GM18517 (cell line): ENCODE data around the gene LYPD3.
A peak's percentile ranks its signal among the peaks of the same experiment; 100 is the strongest.
"Not testable (repeated sequence)": the region's sequence is repeated elsewhere in the genome, so short reads cannot be mapped to it uniquely, and the experiment has no call there.

ENCODE experiments used
- ATAC-seq: cut with Tn5 transposase; IDR thresholded peaks from one replicate; pipeline ENCODE4 v1.9.1; 2021; ENCODE audit warnings: mild to moderate bottlenecking, moderate library complexity; ENCODE audit not compliant: unreplicated experiment

The LYPD3 gene

DNA sequence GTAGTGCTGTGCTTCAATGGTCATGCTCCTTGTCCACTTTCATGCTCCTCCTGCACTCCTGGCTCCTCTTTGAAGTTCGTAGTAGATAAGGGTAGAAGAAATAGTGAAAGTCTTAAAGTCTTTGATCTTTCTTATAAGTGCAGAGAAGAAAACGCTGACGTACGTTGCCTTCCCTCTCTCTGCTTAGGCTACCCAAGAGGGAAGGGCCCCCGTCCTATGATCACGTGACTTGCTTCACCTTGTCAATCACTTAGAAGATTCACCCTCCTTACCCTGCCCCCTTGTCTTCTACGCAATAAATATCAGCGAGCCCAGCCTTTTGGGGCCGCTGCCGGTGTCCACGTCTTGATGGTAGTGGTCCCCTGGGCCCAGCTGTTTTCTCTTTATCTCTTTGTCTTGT, 28.1 kb downstream of the LYPD3 start:
- ATAC-seq = not testable (repeated sequence)

DNA sequence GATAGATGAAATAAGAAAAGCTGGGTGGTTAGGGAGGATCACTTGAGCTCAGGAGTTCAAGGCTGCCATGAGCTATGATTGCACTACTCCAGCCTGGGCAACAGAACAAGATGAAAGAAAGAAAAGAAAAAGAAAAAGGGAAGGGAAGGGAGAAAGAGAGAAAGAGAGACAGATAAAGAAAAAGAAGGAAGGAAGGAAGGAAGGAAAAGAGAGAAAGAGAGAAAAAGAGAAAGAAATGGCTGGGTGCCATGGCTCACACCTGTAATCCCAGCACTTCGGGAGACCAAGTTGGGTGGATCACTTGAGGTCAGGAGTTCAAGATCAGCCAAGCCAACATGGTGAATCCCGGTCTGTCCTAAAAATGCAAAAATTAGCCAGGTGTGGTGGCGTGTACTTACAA, 29.6 kb downstream of the LYPD3 start:
- no peak for ATAC-seq

DNA sequence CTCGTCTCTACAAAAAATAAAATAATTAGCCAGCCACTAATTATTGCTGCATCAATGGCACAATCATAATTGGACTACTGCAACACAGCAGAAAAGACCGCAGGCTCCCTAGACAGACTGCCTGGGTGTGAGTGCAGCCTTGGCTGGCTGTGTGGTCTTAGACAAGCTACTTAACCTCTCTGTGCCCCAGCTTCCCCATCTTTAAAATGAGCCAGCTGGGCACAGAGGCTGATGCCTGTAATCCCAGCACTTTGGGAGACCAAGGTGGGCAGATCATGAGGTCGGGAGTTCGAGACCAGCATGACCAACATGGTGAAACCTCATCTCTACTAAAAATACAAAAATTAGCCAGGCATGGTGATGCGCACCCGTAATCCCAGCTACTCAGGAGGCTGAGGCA, 31.7 kb downstream of the LYPD3 start:
- ATAC-seq = no peak

DNA sequence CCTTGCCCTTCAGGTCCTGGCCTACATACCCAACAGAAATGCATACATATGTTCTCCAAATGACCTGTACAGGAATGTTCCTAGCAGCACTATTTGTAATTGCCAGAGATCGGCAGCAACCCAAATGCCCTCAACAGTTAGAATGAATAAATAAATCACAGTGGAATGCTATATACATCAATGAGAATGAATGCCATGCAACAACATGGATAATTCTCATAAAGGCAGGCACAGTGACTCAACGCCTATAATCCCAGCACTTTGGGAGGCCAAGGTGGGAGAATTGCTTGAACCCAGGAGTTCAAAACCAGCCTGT, 32.1 kb downstream of the LYPD3 start:
- no peak for ATAC-seq

DNA sequence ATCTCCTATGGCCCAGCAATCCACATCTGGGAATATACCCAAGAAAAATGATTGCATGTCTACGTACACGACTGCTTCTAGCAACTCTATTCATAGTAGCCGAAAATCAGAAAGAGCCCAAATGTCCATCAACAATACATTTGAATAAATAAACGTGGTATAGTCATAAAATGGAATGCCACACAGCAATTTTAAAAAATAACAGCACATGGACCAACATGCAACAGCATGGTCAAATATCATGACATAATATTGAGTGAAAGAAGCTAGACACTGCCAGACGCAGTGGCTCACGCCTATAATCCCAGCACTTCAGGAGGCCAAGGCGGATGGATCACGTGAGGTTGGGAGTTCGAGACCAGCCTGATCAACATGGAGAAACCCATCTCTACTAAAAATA, 34.4 kb downstream of the LYPD3 start:
- no peak for ATAC-seq

DNA sequence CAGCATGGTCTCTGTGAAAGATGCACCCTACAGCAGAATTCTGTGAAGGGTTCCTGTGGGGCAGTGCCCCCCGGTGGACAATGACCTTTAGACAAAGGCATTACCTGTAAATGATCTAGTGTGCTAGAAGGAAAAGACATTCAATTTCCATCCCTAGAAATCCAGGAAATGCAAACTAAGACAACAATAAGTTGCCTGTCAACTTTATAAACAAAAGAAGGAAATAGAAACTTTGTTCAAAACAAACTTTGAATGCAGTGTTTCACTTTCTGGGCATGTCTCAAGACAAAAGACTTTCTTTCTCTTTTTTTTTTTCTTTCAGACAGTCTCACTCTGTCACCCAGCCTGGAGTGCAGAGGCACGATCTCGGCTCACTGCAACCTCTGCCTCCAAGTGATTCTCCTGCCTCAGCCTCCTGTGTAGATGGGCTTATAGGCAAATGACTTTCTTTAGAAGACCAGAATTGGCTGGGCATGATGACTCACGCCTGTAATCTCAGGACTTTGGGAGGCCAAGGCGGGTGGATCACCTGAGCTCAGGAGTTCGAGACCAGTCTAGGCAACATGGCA, 35.2 kb downstream of the LYPD3 start:
- peak; percentile 82 for ATAC-seq

DNA sequence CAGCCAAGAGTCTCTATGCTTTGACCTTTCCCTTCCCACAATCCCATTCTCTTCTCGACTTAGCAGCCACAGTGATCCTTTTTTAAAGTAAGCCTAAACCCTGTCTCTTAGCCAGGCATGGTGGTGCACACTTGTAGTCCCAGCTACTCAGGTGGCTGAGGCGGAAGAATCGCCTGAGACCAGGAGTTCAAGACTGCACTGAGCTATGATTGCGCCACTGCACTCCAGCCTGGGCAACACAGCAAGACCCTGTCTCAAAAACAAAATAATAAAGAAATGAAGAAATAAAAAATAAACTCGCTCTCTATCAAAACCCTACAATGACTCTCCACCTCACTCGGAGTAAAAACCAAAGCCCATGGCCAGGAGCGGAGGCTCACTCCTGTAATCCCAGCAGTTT, 36.0 kb downstream of the LYPD3 start:
- no peak for ATAC-seq

DNA sequence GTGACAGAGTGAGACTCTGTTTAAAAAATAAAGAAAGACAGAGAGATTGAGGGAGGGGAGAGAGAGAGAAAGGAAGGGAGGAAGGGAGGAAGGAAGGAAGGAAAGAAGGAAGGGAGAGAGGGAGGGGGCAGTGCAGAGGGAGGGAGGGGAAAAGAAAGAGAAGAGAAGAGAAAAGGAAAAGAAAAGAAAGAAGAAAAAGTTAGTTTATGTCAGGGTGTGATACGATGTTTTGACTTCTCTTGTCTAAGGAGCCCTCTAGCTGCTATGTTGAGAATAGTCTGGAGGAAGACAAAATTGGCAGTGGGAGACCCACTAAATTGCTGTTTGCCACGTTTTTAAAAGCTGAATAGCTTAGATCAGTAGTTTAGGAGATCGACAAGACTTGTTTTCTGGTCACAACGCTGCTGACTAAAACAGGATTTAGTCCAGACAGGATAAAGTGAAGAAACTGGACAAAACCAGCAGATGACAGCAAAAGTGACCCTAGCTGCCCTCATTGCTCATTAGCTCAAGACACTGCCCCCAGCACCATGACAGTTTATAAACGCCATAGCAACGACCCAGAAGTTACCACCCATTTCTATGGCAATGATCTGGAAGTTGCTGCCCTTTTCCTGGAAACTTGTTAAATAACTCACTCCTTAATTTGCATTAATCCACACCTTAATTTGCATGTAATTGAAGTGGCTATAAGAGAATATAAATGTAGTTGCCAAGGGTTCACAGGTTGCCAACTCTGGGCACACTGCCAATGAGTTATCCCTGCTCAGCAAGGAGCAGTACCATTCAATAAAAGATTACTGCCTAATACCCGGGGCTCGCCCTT, 39.6 kb downstream of the LYPD3 start:
- no peak for ATAC-seq

DNA sequence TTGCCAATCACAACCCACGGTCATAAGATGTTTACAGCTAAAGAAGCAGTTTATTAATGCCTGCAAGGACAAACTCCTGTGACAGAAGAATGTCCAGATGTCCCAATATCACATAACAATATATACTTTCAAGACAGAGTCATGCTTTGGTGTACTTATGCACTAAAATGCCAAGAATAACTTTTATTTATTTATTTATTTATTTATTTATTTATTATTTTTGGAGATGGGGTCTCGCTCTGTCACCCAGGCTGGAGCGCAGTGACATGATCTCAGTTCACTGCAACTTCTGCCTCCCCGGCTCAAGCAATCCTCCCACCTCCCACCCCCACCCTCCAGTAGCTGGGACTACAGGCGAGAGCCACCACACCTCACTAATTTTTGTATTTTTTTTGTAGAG, 41.6 kb downstream of the LYPD3 start:
- no peak for ATAC-seq

DNA sequence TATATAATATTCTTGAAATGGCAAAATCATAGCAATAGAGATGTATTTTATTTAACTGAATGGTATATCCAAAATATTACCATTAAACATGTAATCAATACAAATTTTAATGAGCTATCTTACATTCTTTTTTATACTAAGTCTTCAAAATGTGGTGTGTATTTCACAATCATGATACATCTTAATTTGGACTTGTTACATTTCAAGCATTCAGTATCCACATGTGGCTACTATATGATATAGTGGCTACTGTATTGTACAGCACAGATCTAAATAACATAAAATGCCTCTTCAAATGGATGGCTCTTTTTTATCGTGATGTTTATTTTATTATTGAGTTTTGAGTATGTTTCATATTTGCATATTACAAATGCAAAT, 42.7 kb downstream of the LYPD3 start:
- no peak for ATAC-seq

DNA sequence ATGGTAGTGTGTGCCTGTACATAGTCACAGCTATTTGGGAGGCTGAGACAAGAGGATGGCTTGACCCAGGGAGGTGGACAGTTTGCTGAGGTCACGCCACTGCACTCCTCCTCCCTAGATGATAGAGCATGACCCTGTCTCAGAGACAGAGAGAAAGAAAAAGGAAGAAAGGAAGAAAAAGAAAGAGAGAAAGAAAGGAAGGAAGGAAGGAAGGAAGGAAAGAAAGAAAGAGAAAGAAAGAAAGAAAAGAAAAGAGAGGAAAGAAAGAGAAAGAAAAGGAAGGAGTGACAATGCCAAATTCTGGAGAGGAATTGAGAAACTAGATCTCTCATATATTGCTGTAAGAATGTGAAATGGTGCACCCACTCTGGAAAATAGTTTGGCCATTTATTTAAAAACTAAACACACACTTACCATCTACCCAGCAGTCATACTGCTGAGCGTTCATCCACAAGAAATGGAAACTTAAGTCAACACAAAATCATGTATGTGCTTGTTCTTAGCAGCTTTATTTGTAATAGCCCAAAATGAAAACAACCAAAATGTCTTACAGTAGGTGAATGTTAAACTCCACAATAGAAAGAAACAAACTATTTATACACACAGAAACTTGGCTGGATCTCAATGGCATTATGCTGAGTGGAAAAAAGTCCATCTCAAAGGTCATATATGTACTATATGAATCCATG, 43.3 kb downstream of the LYPD3 start:
- no peak for ATAC-seq

DNA sequence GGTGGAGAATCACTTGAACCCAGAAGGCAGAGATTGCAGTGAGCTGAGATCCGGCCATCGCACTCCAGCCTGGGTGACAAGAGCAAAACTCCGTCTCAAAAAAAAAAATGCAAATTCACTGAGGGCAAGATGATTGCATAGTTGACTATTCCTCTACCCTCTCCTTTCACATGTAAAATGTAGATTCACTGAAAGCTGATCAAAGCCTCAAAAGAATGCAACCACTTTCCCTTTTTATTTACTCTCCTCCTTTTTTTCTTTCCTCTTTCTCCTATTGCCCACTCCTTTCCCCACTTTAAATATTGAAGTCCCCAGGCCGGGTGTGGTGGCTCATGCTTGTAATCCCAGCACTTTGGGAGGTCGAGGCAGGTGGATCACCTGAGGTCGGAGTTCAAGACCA, 44.5 kb downstream of the LYPD3 start:
- ATAC-seq = no peak

DNA sequence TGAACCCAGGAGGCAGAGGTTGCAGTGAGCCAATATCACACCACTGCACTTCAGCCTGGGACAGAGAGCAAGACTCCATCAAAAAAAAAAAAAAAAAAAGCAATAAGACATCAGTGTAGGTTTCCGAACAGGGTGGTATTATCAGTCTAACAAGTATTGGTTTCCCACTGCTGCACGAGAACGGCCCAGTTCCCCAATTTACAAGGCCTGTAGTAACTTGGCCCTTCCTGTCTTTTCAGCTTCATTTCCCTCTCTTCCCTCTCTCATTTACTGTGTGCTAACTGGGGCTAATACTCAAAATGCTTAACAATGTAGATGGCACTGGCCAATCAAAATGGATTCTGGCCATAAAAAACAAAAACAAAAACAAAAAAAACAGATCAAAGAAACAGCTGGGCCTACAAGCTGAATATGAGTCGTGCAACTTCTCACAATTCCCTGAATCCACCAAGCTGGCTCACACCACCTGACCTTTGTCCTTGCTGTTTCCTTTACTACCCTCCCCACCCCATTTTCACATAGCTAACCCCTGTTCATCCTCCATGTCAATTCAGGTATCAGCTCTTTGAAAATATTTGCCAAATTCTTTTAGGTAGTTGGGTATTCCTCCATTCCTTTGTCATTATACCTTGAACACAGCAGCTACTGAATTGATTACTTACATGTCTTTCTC, 48.3 kb downstream of the LYPD3 start:
- ATAC-seq = no peak

DNA sequence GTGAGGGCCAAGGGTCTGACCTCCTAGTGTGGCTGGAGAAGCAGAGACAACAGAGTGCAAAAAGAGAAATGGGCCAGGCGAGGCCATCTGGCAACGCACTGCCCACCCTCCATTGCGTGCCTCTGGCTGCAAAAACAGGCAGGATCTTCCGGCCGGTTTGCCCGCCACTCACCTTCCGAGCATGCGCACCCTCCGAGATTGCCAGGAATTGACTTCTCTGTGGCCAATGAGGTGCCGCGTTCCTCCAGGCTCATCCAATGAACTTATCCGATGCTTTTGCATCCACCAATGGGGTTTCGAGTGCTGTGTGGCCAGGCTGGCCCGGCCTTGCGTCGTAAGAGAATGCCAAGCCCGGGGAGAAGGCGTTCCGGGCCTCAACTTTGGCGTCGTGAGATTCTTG, 50.9 kb downstream of the LYPD3 start, which contains the start of gene TEX101:
TSS of gene TEX101 (plus strand) at position 337 of the 400 bp plus-strand sequence. CDS start 1,030 bp downstream, outside the sequence.
- ATAC-seq = no peak

DNA sequence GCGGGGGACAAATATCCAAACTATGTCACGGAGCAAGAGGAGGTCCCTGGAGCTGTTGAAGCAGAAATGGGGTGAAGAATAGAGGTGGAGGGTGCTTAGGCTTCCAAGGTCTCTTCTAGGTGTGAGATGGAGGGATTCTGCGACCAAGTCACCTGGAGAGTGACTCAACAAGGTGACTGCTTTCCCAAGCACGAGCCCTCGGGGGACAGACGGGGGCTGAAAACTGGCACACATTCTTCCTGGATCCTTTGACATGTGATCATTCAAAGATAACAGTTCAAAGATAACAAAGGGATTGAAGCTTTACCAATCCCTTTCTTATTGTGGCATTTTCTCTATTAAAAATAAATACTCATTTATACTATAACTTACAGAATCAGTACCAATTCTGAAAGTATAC, 53.0 kb downstream of the LYPD3 start:
- ATAC-seq = no peak
